IMR-90 (cell line): ENCODE data around the gene HOXA7. TPM values are rescaled to one million over a fixed set of nuclear protein-coding genes. Genes with fewer than 3 reads are reported as not detected.

Experiments used
- ATAC-seq: fragments of 200-7000 bp; cut with Tn5 transposase; 2 replicates; pipeline ENCODE4 v1.9.1; 2020; ENCODE audit warnings: low read depth, mild to moderate bottlenecking, moderate library complexity
- BruUV-seq: library from RNA; stranded (reverse); fragments of 400-500 nt; replicated peaks from 2 replicates; lab custom pipeline; 2021; lab: Mats Ljungman, UMichigan
- CTCF ChIA-PET: fragments of 300-600 bp; formaldehyde crosslinking; extraction: SDS; loops from one replicate; lab custom pipeline; 2021; ENCODE audit warnings: antibody characterized with exemption; lab: Yijun Ruan, JAX
- POLR2A ChIA-PET: fragments of 300-600 bp; sonication (Branson Sonifier 250); formaldehyde crosslinking; loops from one replicate; lab custom pipeline; 2022; ENCODE audit warnings: antibody characterized with exemption; ENCODE audit not compliant: unreplicated experiment; lab: Charles Lee
- DNase-seq: peaks from one replicate; pipeline ENCODE4 v3.0.0; 2013
- H2AFZ ChIP-seq: replicated peaks from 2 replicates; pipeline ENCODE3; 2013; ENCODE audit warnings: low read length, mild to moderate bottlenecking; ENCODE audit not compliant: poor library complexity
- H2AK5ac ChIP-seq: 2 replicates; pipeline ENCODE4 v1.6.1; 2013; ENCODE audit warnings: low read depth, low read length, inconsistent platforms
- H2AK9ac ChIP-seq: replicated peaks from 2 replicates; pipeline ENCODE3; 2013; ENCODE audit warnings: mild to moderate bottlenecking, low read depth, low read length, moderate library complexity; ENCODE audit not compliant: poor library complexity
- H2BK120ac ChIP-seq: 2 replicates; pipeline ENCODE4 v1.6.1; 2013; ENCODE audit warnings: low read depth, low read length, inconsistent platforms
- H2BK15ac ChIP-seq: 3 replicates; pipeline ENCODE4 v1.6.1; 2013; ENCODE audit warnings: low read depth, low read length, inconsistent platforms
- H2BK20ac ChIP-seq: 2 replicates; pipeline ENCODE4 v1.6.1; 2013; ENCODE audit warnings: low read depth, mild to moderate bottlenecking, inconsistent platforms, low read length, moderate library complexity
- H2BK5ac ChIP-seq: 2 replicates; pipeline ENCODE4 v1.6.1; 2013; ENCODE audit warnings: mild to moderate bottlenecking, low read depth, low read length, inconsistent platforms; ENCODE audit not compliant: poor library complexity, severe bottlenecking
- H3K14ac ChIP-seq: replicated peaks from 2 replicates; pipeline ENCODE4 v1.6.1; 2013; ENCODE audit warnings: low read depth, low read length, inconsistent platforms
- H3K18ac ChIP-seq: 2 replicates; pipeline ENCODE4 v1.6.1; 2013; ENCODE audit warnings: low read depth, low read length, control low read depth
- H3K23ac ChIP-seq: 2 replicates; pipeline ENCODE4 v1.6.1; 2013; ENCODE audit warnings: low read depth, low read length, inconsistent platforms
- H3K27ac ChIP-seq: 2 replicates; pipeline ENCODE4 v1.5.1; 2013; ENCODE audit warnings: mild to moderate bottlenecking, control low read depth, low read length; ENCODE audit not compliant: insufficient read depth
- H3K27me3 ChIP-seq: 2 replicates; pipeline ENCODE4 v1.6.1; 2013; ENCODE audit warnings: low read length; ENCODE audit not compliant: control insufficient read depth, insufficient read depth
- H3K36me3 ChIP-seq: 2 replicates; pipeline ENCODE4 v1.6.1; 2013; ENCODE audit warnings: low read length, mixed read lengths; ENCODE audit not compliant: control insufficient read depth, insufficient read depth
- H3K4ac ChIP-seq: 2 replicates; pipeline ENCODE4 v1.6.1; 2013; ENCODE audit warnings: low read depth, low read length, inconsistent platforms
- H3K4me1 ChIP-seq: 2 replicates; pipeline ENCODE4 v1.6.1; 2013; ENCODE audit warnings: low read length, mixed read lengths; ENCODE audit not compliant: control insufficient read depth, insufficient read depth
- H3K4me2 ChIP-seq: 2 replicates; pipeline ENCODE4 v1.6.1; 2013; ENCODE audit warnings: low read depth, mild to moderate bottlenecking, control low read depth, low read length, moderate library complexity
- H3K4me3 ChIP-seq: 2 replicates; pipeline ENCODE4 v1.5.1; 2013; ENCODE audit warnings: low read depth, mild to moderate bottlenecking, control low read depth, low read length, moderate library complexity; ENCODE audit not compliant: insufficient read depth
- H3K56ac ChIP-seq: 2 replicates; pipeline ENCODE4 v1.6.1; 2013; ENCODE audit warnings: low read length, inconsistent platforms; ENCODE audit not compliant: insufficient read depth; ENCODE audit errors: extremely low read depth
- H3K79me1 ChIP-seq, 2 experiments: 2 replicates each; pipeline ENCODE4 v1.6.1; 2013; ENCODE audit warnings: low read length in 2 of 2, inconsistent platforms in 1 of 2, low read depth in 1 of 2
- H3K9ac ChIP-seq: 2 replicates; pipeline ENCODE4 v1.6.1; 2013; ENCODE audit warnings: low read depth, low read length, control low read depth
- H3K9me1 ChIP-seq: 2 replicates; pipeline ENCODE4 v1.6.1; 2013; ENCODE audit warnings: low read length, inconsistent platforms; ENCODE audit not compliant: insufficient read depth
- H3K9me3 ChIP-seq: 2 replicates; pipeline ENCODE4 v1.6.1; 2013; ENCODE audit warnings: low read length; ENCODE audit not compliant: control insufficient read depth, insufficient read depth
- H4K20me1 ChIP-seq: 2 replicates; pipeline ENCODE4 v1.6.1; 2013; ENCODE audit warnings: low read length, inconsistent platforms; ENCODE audit not compliant: insufficient read depth
- H4K5ac ChIP-seq: 2 replicates; pipeline ENCODE4 v1.6.1; 2013; ENCODE audit warnings: mild to moderate bottlenecking, low read depth, low read length, control low read depth
- H4K8ac ChIP-seq, 2 experiments: 2 replicates each; pipeline ENCODE4 v1.6.1; 2013; ENCODE audit warnings: low read depth in 2 of 2, low read length in 2 of 2, control low read depth in 1 of 2, inconsistent platforms in 1 of 2
- H4K91ac ChIP-seq: 2 replicates; pipeline ENCODE4 v1.6.1; 2013; ENCODE audit warnings: low read depth, low read length, inconsistent platforms; ENCODE audit not compliant: insufficient read depth
- BHLHE40 ChIP-seq: fragments of 150-350 bp; IDR thresholded peaks from 2 replicates; pipeline ENCODE4 v1.6.1; 2016; ENCODE audit warnings: mild to moderate bottlenecking, low read depth, low read length
- CHD1 ChIP-seq: IDR thresholded peaks from 2 replicates; pipeline ENCODE4 v1.6.1; 2012; ENCODE audit warnings: low read depth, low read length, improper control_type of control experiment
- CTCF ChIP-seq: conservative IDR thresholded peaks from 2 replicates; pipeline ENCODE4 v1.5.1; 2012; ENCODE audit warnings: mild to moderate bottlenecking, low read depth, low read length, improper control_type of control experiment
- FOS ChIP-seq: fragments of 150-350 bp; IDR thresholded peaks from 2 replicates; pipeline ENCODE4 v1.6.1; 2016; ENCODE audit warnings: low read depth, low read length
- MAFK ChIP-seq: IDR thresholded peaks from 2 replicates; pipeline ENCODE4 v1.6.1; 2012; ENCODE audit warnings: low read depth, low read length, improper control_type of control experiment
- MAZ ChIP-seq: IDR thresholded peaks from 2 replicates; pipeline ENCODE4 v1.6.1; 2012; ENCODE audit warnings: low read depth, mild to moderate bottlenecking, low read length, improper control_type of control experiment, moderate library complexity, borderline replicate concordance
- NFE2L2 ChIP-seq: fragments of 150-350 bp; IDR thresholded peaks from 2 replicates; pipeline ENCODE4 v1.6.1; 2016; ENCODE audit warnings: low read depth, mild to moderate bottlenecking, low read length
- POLR2A ChIP-seq: IDR thresholded peaks from 2 replicates; pipeline ENCODE4 v1.6.1; 2012; ENCODE audit warnings: mild to moderate bottlenecking, low read depth, low read length
- RAD21 ChIP-seq: IDR thresholded peaks from 2 replicates; pipeline ENCODE4 v1.6.1; 2012; ENCODE audit warnings: low read length, improper control_type of control experiment
- RCOR1 ChIP-seq: IDR thresholded peaks from 2 replicates; pipeline ENCODE4 v1.6.1; 2012; ENCODE audit warnings: mild to moderate bottlenecking, low read length, improper control_type of control experiment; ENCODE audit not compliant: insufficient replicate concordance
- RFX5 ChIP-seq: IDR thresholded peaks from 2 replicates; pipeline ENCODE4 v1.8.0; 2012; ENCODE audit warnings: low read depth, mild to moderate bottlenecking, low read length, moderate library complexity
- SMC3 ChIP-seq: fragments of 150-350 bp; IDR thresholded peaks from 2 replicates; pipeline ENCODE4 v1.6.1; 2016; ENCODE audit warnings: low read depth, mild to moderate bottlenecking, antibody characterized with exemption, low read length, moderate library complexity
- USF2 ChIP-seq: fragments of 150-350 bp; IDR thresholded peaks from 2 replicates; pipeline ENCODE4 v1.6.1; 2017; ENCODE audit warnings: mild to moderate bottlenecking, antibody characterized with exemption, low read length, low read depth
- WGBS, 2 experiments: methylation state at CpG; one replicate each; pipeline versions ENCODE4 v1.1.5 to v1.1.7; 2013; ENCODE audit warnings: missing lambda C conversion rate in 2 of 2; ENCODE audit not compliant: insufficient read length in 1 of 2; ENCODE audit errors: extremely low coverage in 2 of 2; 5-methylcytosine and 5-hydroxymethylcytosine counted together
- dilution Hi-C: fragments of 300-500 bp; cut with HindIII; formaldehyde crosslinking; loops from one replicate; pipeline ENCODE4 v1.14.3; 2018; ENCODE audit warnings: low sequenced_read_pairs; ENCODE audit not compliant: unreplicated experiment
- in situ Hi-C: fragments of 300-500 bp; cut with MboI; formaldehyde crosslinking; loops from 3 replicates; pipeline ENCODE4 v1.14.3; 2019; ENCODE audit warnings: low sequenced_read_pairs, inconsistent platforms, mixed read lengths
- intact Hi-C: fragments of 100-400 bp; cut with micrococcal nuclease; formaldehyde crosslinking; loops from 2 replicates; pipeline ENCODE4 v1.10.0; 2022
- polyA plus RNA-seq, 3 experiments: library from polyadenylated mRNA; depleted of rRNA; stranded (reverse); fragments of >200 nt; gene quantifications; 2 replicates each; pipeline ENCODE4 v1.2.3, GENCODE V29; 2012; ENCODE audit warnings: low replicate concordance in 1 of 3
- total RNA-seq: library from RNA; depleted of rRNA; stranded (reverse); fragments of >200 nt; gene quantifications from 2 replicates; pipeline ENCODE4 v1.2.3, GENCODE V29; 2012

HOXA7 gene
- total and polyA plus RNA-seq, 2 of the 4 experiments (the other 2 are of a cell fraction), result 0.18 to 1.7 TPM

DNA sequence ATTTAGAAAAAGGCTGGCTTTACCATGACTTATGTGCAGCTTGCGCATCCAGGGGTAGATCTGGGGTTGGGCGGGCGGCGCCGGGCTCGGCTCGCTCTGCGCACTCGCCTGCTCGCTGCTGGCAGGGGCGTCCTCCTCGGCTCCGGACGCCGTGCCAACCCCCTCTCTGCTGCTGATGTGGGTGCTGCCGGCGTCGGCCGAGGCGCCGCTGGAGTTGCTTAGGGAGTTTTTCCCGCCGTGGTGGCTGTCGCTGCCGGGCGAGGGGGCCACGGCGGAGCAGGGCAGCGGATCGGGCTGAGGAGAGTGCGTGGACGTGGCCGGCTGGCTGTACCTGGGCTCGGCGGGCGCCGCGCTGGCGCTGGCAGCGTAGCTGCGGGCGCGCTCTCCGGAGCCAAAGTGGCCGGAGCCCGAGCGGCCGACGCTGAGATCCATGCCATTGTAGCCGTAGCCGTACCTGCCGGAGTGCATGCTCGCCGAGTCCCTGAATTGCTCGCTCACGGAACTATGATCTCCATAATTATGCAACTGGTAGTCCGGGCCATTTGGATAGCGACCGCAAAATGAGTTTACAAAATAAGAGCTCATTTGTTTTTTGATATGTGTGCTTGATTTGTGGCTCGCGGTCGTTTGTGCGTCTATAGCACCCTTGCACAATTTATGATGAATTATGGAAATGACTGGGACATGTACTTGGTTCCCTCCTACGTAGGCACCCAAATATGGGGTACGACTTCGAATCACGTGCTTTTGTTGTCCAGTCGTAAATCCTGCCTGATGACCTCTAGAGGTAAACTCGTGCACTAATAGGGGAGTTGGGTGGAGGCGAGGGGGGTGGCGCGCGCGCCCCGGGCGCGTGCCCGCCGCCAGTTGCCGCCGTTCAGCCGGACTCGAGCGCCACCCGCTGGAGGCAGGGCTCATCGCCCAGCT lies 13.2 kb downstream of the HOXA7 start, which contains the start of gene HOXA5:
Gene HOXA5 (minus strand): TSS at position 659 of the 927 bp plus-strand sequence. CDS start 74 bp downstream, at position 585.
- Histone ChIP-seq H3K4me3 (peak within 1 kb of the TSS; percentile 93), H4K8ac (peak within 1 kb of the TSS; percentile 58 to 84), H4K5ac (peak within 1 kb of the TSS; percentile 76), H3K18ac (peak within 1 kb of the TSS; percentile 93), H2BK120ac (peak within 1 kb of the TSS; percentile 81), H2AFZ (peak within 1 kb of the TSS; percentile 90), H4K20me1 (no peaks in the 10 kb centered on the region), H2BK20ac (peak within 1 kb of the TSS; percentile 3; the same call in 1 of the 2 replicates), H3K4ac (peak within 1 kb of the TSS; percentile 80), H2AK5ac (0 out of 2 replicates have a peak within 1 kb of the TSS, but pooled peaks have one; percentile 5), H3K4me2 (peak within 1 kb of the TSS; percentile 94), H3K9ac (peak within 1 kb of the TSS; percentile 89), H2AK9ac (peak within 1 kb of the TSS; percentile 82), H3K9me3 (no peaks in the 10 kb centered on the region), H2BK15ac (peak within 1 kb of the TSS; percentile 33; the same call in 2 of the 3 replicates), H3K14ac (peak within 1 kb of the TSS; percentile 95), H3K27ac (peak within 1 kb of the TSS; percentile 93), H4K91ac (peak within 1 kb of the TSS; percentile 76), H2BK5ac (peak within 1 kb of the TSS; percentile 89), H3K27me3 (no peaks in the 10 kb centered on the region), H3K56ac (peak within 1 kb of the TSS; percentile 92), H3K23ac (peak within 1 kb of the TSS; percentile 92), H3K79me1 (peaks cover 9 to 38% of the 10 kb centered on the region in 2 experiments; a peak in 3 of 4 replicates), H3K36me3 (peaks cover 9% of the 10 kb centered on the region), H3K9me1 (no peaks in the 10 kb centered on the region), H3K4me1 (peaks cover 16% of the 10 kb centered on the region)
- 0% methylated on average over 55 of the region's 86 CpGs; no CpG with 5 or more reads in 1 of the 2 experiments for WGBS, 2 experiments
- ATAC-seq (peak; percentile 64), DNase-seq (peak; percentile 100)
- TSS peak; percentile 81 for BruUV-seq
- ChIA-PET CTCF (interaction anchor here (0.7 to 2.0 kb wide), 23 partner anchors 11 to 777 kb away, joined by 3 to 9 read pairs (median 4); no protein-coding TSS in a partner anchor), POLR2A (interaction anchor here (1.3 kb wide), 1 partner anchor 35 kb away, joined by 5 read pairs; no protein-coding TSS in a partner anchor)
- dilution Hi-C loops, result no loop called here
- intact Hi-C loops, result loop anchor here (1.0 to 5.0 kb wide), 4 partner anchors 457 to 1281 kb away; no protein-coding TSS in a partner anchor
- in situ Hi-C loops, result loop anchor here (5.0 to 10.0 kb wide), 3 partner anchors 41 to 948 kb away; partner anchors contain the start of gene HOXA2
- TF ChIP-seq MAFK (no peak), CHD1 (no peak), NFE2L2 (no peak), RCOR1 (no peak), RAD21 (peak; percentile 95), CTCF (peak; percentile 98), FOS (peak; percentile 35; the same call in 1 of the 2 replicates), USF2 (peak; percentile 90), RFX5 (no peak), BHLHE40 (peak; percentile 95), MAZ (peak; percentile 92), POLR2A (peak; percentile 89), SMC3 (peak; percentile 75)
